Sciatic nerve (tissue), 2 donors: Measurements from ENCODE around the gene PRKCD. TPM values are rescaled to one million over a fixed set of nuclear protein-coding genes. Genes with fewer than 3 reads are reported as not detected.

Source experiments
- ATAC-seq: fragments of 200-7000 bp; cut with Tn5 transposase; one replicate; pipeline ENCODE4 v1.9.1; 2020; ENCODE audit warnings: mild to moderate bottlenecking, moderate library complexity
- DNase-seq: peaks from one replicate; pipeline ENCODE4 v3.0.0-alpha.2; 2020; ENCODE audit warnings: low spot score
- intact Hi-C: fragments of 100-400 bp; cut with DNase I; formaldehyde crosslinking; loops from one replicate; pipeline ENCODE4 v1.14.2; 2022
- total RNA-seq: library from RNA; stranded (reverse); fragmentation: NEBNext Ultra II Directional; extraction: Animal tissue kit (Norgen Biotek cat#: 25700); gene quantifications from one replicate; pipeline ENCODE4 v1.2.1, GENCODE V29; 2021
- donor health status: DM: no; HTN: no; CAD: no.
- donor health status: DM: no; HTN: no; CAD: no.

PRKCD gene
- 30.3 TPM for total RNA-seq

- intact Hi-C loops = no loop called here
- ATAC-seq (peak; percentile 88), DNase-seq (peak; percentile 89)
Measured at GRCh38 chr3:53160660-53161449, at the start of gene PRKCD. PRKCD (plus strand) TSS chr3:53161209; CDS start chr3:53178423, 17,214 bp downstream.

GRCh38 chr3:53111822-53112221 lies 49.2 kb upstream of the PRKCD start:
- ATAC-seq (no peak), DNase-seq (no peak)
- intact Hi-C loops = loop anchor here (5.0 kb wide), 1 partner anchor 85 kb away; no protein-coding TSS in a partner anchor

- ATAC-seq = no peak
Measured at GRCh38 chr3:53113293-53114010, 47.6 kb upstream of the PRKCD start.

DNA sequence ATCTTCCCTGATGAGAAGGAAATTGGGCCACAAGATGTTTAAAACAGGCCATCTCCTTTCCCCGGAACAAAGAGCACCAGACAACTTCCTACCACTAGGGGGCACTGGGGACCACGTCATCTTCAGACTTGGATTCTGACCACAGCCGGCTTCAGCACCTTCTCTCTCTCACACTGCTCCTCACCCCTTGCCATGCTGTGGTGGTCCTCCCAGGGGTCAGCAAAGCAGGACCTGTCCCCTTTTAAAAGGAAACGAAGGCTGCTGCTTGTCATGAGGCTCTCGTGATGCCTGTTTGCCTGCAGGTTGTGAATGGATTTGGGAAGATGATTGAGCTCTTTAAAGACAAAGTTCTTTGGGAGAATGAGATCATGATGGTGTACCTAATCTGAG lies 47.0 kb upstream of the PRKCD start:
- intact Hi-C loops = loop anchor here (5.0 kb wide), 1 partner anchor 83 kb away; no protein-coding TSS in a partner anchor
- peak; percentile 91 for DNase-seq
- ATAC-seq = peak; percentile 84

More at GRCh38 chr3:53113293-53114010, 47.6 kb upstream of the PRKCD start:
- intact Hi-C loops = loop anchor here (5.0 kb wide), 1 partner anchor 84 kb away; no protein-coding TSS in a partner anchor
- DNase-seq = peak; percentile 39

GRCh38 chr3:53114412-53115074 lies 46.5 kb upstream of the PRKCD start:
- intact Hi-C loops = loop anchor here (5.0 kb wide), 1 partner anchor 83 kb away; no protein-coding TSS in a partner anchor
- ATAC-seq (no peak), DNase-seq (peak; percentile 19)

- ATAC-seq = no peak
- no peak for DNase-seq
- intact Hi-C loops = no loop called here
Measured at GRCh38 chr3:53116956-53117355, 44.1 kb upstream of the PRKCD start.

GRCh38 chr3:53120336-53120735 lies 40.7 kb upstream of the PRKCD start:
- intact Hi-C loops = no loop called here
- ATAC-seq (no peak), DNase-seq (no peak)

DNA sequence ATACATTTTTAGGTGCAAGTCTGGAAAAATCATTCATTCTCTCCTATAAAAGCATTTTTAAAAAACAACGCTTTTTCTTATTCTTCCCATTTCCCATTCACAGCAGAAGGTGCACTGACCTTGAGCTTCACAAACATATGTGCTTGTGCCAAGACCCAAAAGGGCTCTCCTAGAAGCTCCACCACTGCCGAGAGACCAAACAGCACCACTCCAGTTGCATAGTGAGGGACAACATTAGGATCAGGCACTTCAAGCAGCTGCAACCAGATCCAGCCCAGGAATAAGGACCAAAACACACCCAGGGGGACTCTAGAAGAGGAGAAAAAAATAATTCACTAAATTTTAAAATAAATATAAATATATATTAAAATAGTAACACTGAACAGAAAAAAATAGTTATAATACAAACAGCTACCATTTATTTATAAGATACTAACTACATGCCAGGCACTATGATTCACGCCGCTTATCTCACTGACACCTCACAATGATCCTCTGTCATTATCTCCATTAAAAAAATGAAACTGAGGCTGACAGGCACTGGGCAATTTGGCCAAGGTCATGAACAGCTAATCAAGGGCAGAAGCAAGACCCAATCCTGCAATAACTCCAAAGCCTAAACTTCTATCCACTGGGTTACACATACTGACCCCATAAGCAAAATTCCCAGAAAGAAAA lies 38.6 kb upstream of the PRKCD start:
- DNase-seq (no peak), ATAC-seq (no peak)
- intact Hi-C loops = no loop called here

DNA sequence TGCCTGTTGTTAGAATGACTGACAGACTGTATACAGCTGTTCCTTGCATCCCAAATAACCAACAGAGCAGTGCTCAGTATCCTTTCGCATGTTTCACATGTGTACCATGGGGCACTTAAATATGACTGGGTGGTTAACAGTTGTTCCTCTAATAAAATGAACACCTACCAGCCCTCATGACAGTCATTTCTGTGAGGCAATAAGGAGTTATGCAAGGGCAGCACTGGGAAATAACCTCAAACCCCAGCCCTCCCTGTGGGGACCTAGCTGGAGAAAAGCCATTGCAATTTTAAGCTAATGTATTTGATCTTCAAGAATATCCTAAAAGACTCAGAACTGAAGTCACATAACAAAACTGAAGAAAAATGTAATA lies 38.1 kb upstream of the PRKCD start:
- intact Hi-C loops = no loop called here
- DNase-seq (no peak), ATAC-seq (no peak)

- DNase-seq (no peak), ATAC-seq (no peak)
- intact Hi-C loops = no loop called here
Measured at GRCh38 chr3:53123510-53123909, 37.5 kb upstream of the PRKCD start.

- intact Hi-C loops = no loop called here
- ATAC-seq (no peak), DNase-seq (no peak)
Measured at GRCh38 chr3:53123953-53124352, 37.1 kb upstream of the PRKCD start.

- ATAC-seq (no peak), DNase-seq (no peak)
- intact Hi-C loops = no loop called here
Measured at GRCh38 chr3:53126601-53127000, 34.4 kb upstream of the PRKCD start.

- ATAC-seq (no peak), DNase-seq (no peak)
- intact Hi-C loops = no loop called here
Measured at GRCh38 chr3:53129344-53129743, 31.7 kb upstream of the PRKCD start.

GRCh38 chr3:53130179-53131061 lies 30.6 kb upstream of the PRKCD start, which contains the start of gene RFT1:
RFT1 (minus strand) TSS chr3:53130435; CDS start chr3:53130400, 35 bp downstream.
- intact Hi-C loops = no loop called here
- ATAC-seq = peak; percentile 99

DNA sequence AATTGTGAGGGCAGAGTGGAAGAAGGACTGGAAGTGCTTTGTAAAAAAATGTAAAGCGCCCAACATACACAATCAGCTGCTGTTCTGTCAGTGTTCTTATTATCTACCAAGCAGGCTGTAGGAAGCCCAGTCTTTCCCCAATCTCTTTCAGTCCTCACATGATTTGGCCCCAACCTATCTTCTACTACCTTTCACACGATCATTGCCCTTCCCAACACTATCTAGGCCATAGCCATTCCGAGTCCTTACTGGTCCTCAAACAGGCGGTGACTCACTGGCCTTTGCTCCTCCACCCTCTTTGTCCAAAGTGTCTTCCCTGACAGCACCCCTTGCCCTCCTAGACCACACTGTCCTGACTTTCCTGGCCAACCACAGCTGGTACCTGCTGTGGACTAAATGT lies 29.9 kb upstream of the PRKCD start:
- intact Hi-C loops = no loop called here
- ATAC-seq = no peak
- no peak for DNase-seq

More at GRCh38 chr3:53130179-53131061, 30.6 kb upstream of the PRKCD start, which contains the start of gene RFT1:
- DNase-seq = peak; percentile 99

- ATAC-seq (no peak), DNase-seq (no peak)
- intact Hi-C loops = no loop called here
Measured at GRCh38 chr3:53132347-53132746, 28.7 kb upstream of the PRKCD start.

DNA sequence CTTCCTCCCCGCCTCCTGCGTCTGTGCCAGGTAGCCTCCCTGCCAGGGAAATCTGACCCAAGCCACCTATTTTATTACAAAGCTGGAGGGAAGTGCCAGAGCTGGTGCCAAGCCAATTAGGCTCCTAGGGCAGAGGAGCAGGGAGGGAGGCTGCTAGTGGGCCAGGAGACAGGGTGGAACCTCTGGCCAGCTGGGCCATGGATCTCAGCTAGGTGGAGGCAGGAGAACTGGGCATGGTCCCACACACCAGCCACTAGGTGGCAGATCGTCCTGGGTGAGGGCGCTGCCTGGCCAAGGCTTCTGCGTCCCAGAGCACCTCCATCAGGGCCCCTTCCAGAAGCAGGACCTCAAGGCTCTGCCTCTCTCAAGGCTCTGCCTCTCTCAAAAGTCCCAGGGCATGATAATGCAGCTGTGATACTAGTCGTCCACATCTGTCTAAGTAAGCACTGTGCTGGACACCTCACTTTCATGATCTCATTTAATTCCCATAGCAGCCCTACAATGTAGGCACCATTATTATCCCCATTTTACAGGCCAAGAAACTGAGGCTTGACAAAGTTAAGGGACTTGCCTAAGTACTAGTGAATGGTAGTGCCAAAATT lies 26.3 kb upstream of the PRKCD start:
- peak; percentile 78 for DNase-seq
- intact Hi-C loops = no loop called here
- peak; percentile 57 for ATAC-seq

- ATAC-seq = no peak
- intact Hi-C loops = no loop called here
- no peak for DNase-seq
Measured at GRCh38 chr3:53137221-53137620, 23.8 kb upstream of the PRKCD start.
